ENCODE measurements around the gene CYTH2. TPM values are rescaled to one million over a fixed set of nuclear protein-coding genes. Genes with fewer than 3 reads are reported as not detected.
"Not testable (repeated sequence)": the region's sequence is repeated elsewhere in the genome, so short reads cannot be mapped to it uniquely, and the experiment has no call there.

The CYTH2 gene
- total RNA-seq, 2 donors from 2014 or later = 50.6 to 79.4 TPM

DNA sequence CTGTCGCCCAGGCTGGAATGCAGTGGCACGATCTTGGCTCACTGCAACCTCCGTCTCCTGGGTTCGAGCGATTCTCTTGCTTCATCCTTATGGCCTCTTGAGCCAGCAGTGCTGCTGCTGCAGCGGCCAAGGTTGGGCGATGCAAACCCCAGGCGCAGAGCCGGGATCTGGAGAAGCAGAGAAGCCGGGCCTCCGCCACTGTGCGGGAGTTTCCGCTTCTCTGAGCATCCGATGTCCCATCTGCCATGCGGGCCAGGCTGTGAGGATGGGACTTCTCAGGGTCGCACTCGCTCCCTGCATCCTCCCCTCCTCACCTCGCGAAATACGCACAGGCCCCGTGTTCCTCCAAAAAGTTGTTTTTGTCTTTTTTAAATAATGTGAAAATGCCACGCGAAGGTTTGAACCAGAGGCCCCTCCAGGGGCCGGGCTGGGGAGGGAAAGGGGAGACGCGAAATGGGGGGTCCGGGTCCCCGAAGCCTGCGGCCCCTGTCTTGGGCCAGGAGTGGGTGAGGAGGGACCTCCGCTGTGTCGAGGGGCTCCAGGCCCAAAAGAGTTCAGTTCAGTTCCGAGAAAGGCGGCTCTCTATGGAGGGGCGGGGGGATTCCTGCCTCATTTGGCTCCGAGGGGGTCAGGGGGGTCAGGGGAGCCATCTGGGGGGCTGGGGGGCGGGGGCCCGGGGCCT is 15.9 kb downstream of the CYTH2 start:
- Histone ChIP-seq H3K9me3 (no peaks in the 10 kb centered on the region), H3K4me3 (no peak overlapping the region), H3K27ac (no peak overlapping the region), H3K4me1 (ENCODE audit: control insufficient read depth in 1 of 2, low read depth in 2 of 2) (peaks cover 5 to 30% of the 10 kb centered on the region in 2 donors), H3K36me3 (no peaks in the 10 kb centered on the region), H3K27me3 (replicated peaks; ENCODE audit: insufficient read depth) (no peaks in the 10 kb centered on the region)
- DNase-seq (ENCODE audit: low spot score) (no peak), ATAC-seq (ENCODE audit: insufficient number of reproducible peaks, low FRiP score, low read depth) (no peak)
- TF ChIP-seq CTCF (IDR thresholded peaks at IDR 0.05) = no peak

DNA sequence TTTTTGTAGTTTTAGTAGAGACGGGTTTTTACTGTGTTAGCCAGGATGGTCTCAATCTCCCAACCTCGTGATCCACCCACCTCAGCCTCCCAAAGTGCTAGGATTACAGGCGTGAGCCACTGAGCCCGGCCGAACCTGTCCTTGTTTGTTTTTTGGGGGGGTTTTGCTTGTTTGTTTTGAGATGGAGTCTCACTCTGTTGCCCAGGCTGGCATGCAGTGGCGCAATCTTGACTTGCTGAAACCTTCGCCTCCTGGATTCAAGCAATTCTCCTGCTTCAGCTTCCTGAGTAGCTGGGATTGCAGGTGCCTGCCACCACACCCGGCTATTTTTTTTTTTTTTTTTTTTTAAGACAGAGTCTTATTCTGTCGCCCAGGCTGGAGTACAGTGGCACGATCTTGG is 17.5 kb downstream of the CYTH2 start:
- not testable (repeated sequence) for DNase-seq (ENCODE audit: low spot score); H3K9me3 ChIP-seq; H3K36me3 ChIP-seq; H3K27me3 ChIP-seq (replicated peaks; ENCODE audit: insufficient read depth); ATAC-seq (ENCODE audit: insufficient number of reproducible peaks, low FRiP score, low read depth); H3K27ac ChIP-seq; H3K4me3 ChIP-seq
- peaks cover 0 to 24% of the 10 kb centered on the region in 2 donors for H3K4me1 ChIP-seq (ENCODE audit: control insufficient read depth in 1 of 2, low read depth in 2 of 2)

DNA sequence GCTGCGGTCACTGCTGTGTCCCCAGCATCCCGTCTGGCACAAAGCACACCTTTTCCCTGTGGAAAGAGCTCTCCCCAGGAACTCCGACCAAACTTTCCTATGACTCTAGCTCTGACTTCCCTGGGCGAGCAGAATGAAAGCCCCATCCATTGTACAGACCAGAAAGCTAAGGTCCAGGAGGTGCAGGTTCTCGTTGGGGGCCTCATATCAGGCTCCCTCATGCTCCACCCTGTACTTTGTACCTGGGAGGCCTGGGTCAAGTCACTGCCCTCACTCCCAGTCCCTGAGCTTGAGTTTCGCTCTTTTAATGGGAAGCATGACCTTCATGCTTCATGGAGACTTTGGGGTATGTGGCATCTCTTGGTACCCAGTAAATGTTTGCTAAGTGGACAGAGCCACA is 18.4 kb downstream of the CYTH2 start:
- no peaks in the 10 kb centered on the region for H3K36me3 ChIP-seq
- no peak overlapping the region for H3K27ac ChIP-seq
- no peaks in the 10 kb centered on the region for H3K9me3 ChIP-seq
- ATAC-seq (ENCODE audit: insufficient number of reproducible peaks, low FRiP score, low read depth) (no peak), DNase-seq (ENCODE audit: low spot score) (no peak)
- H3K4me1 ChIP-seq (ENCODE audit: control insufficient read depth in 1 of 2, low read depth in 2 of 2) = peaks cover 0 to 22% of the 10 kb centered on the region in 2 donors
- no peak overlapping the region for H3K4me3 ChIP-seq
- TF ChIP-seq CTCF (IDR thresholded peaks at IDR 0.05) = no peak
- no peaks in the 10 kb centered on the region for H3K27me3 ChIP-seq (replicated peaks; ENCODE audit: insufficient read depth)

- TF ChIP-seq CTCF (IDR thresholded peaks at IDR 0.05) = no peak
Measured at GRCh38 chr19:48487948-48488347, 18.8 kb downstream of the CYTH2 start.

DNA sequence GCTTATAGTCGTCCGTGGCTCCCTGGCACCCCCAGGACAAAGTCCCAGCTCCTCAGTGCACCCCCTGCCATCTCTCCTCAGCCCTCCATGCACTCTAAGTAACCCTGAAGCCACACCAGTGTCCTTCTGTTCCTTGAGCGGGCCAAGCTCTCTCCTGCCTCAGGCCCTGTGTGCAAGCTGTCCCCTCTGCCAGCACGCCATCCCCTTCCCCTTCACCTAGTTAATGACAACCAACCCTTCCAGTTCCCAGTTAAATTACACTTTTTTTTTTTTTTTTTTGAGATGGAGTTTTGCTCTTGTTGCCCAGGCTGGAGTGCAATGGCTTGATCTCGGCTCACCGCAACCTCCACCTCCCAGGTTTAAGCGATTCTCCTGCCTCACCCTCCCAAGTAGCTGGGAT is 19.3 kb downstream of the CYTH2 start:
- Histone ChIP-seq H3K27ac (peak overlapping the region; percentile 9 to 53), H3K4me1 (ENCODE audit: control insufficient read depth in 1 of 2, low read depth in 2 of 2) (peaks cover 0 to 22% of the 10 kb centered on the region in 2 donors)
- ATAC-seq (ENCODE audit: insufficient number of reproducible peaks, low FRiP score, low read depth); H3K36me3 ChIP-seq; H3K27me3 ChIP-seq (replicated peaks; ENCODE audit: insufficient read depth); DNase-seq (ENCODE audit: low spot score); H3K4me3 ChIP-seq; H3K9me3 ChIP-seq: not testable (repeated sequence)

More at GRCh38 chr19:48487948-48488347, 18.8 kb downstream of the CYTH2 start:
- ATAC-seq (ENCODE audit: insufficient number of reproducible peaks, low FRiP score, low read depth) (no peak), DNase-seq (ENCODE audit: low spot score) (peak; percentile 59)
- no peak overlapping the region for H3K4me3 ChIP-seq
- H3K27me3 ChIP-seq (replicated peaks; ENCODE audit: insufficient read depth) = no peaks in the 10 kb centered on the region
- H3K4me1 ChIP-seq (ENCODE audit: control insufficient read depth in 1 of 2, low read depth in 2 of 2) = peaks cover 0 to 22% of the 10 kb centered on the region in 2 donors
- no peaks in the 10 kb centered on the region for H3K9me3 ChIP-seq
- H3K27ac ChIP-seq = peak overlapping the region in 1 of 2 donors; percentile 53
- H3K36me3 ChIP-seq = no peaks in the 10 kb centered on the region

DNA sequence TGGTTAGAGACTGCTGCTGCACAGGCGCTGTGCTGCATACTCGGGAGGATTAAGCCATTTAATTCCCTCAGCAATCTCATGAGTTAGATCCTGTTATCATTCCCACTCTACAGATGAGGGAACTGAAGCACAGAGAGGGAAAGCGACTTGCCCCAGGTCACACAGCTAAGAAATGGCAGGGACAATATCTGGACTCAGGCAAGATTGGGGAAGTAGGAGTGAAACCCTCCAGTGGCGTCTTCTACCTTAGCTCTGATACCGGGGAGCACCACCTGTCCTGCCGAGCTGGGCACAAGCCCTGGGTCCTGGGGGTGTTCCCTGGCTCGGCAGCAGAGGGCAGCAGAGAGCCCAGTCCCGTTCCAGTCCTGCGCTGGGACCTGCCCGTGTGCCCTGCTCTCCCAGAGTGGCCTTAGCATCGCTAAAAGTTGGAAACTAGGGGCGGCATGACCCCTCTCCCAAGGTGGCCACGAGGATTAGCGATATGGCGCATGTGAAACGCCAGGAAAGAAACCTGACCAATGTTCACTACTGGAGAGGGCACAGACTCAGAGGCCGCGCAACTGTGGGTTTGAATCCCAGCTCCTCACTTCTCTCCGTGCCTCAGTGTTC is 20.5 kb downstream of the CYTH2 start:
- Histone ChIP-seq H3K27me3 (replicated peaks; ENCODE audit: insufficient read depth) (no peaks in the 10 kb centered on the region), H3K9me3 (no peaks in the 10 kb centered on the region), H3K4me3 (no peak overlapping the region), H3K27ac (no peak overlapping the region), H3K36me3 (no peaks in the 10 kb centered on the region), H3K4me1 (ENCODE audit: control insufficient read depth in 1 of 2, low read depth in 2 of 2) (peaks cover 0 to 29% of the 10 kb centered on the region in 2 donors)
- TF ChIP-seq CTCF (IDR thresholded peaks at IDR 0.05) = peak; percentile 87
- ATAC-seq (ENCODE audit: insufficient number of reproducible peaks, low FRiP score, low read depth) (no peak), DNase-seq (ENCODE audit: low spot score) (no peak)

Data from thoracic aorta (tissue), 2 donors.